ENCODE data around the gene TMTC2.

The TMTC2 gene

GRCh38 chr12:82954064-82954463, 267.4 kb downstream of the TMTC2 start:
- DNase-seq (ENCODE audit: low spot score): no peak

GRCh38 chr12:82954572-82954971, 267.9 kb downstream of the TMTC2 start:
- no peak for DNase-seq (ENCODE audit: low spot score)

DNA sequence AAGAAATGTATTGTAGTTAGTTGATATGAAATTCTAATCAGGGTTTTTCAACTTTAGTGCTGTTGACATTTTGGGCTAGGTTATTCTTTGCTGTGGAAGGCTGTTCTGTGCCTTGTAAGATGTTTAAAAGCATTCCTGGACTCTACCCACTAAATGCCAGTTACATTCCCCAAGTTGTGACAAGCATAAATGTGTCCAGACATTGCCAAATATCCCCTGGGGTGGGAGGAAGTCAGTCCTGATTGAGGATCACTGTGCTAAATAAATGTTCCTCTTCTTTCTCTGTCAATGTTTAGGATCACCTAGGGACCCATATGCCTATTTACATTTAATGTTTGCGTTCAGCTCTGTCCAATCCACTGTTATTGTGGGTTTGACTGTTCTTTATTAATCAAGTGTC, 268.3 kb downstream of the TMTC2 start:
- no peak for DNase-seq (ENCODE audit: low spot score)

DNA sequence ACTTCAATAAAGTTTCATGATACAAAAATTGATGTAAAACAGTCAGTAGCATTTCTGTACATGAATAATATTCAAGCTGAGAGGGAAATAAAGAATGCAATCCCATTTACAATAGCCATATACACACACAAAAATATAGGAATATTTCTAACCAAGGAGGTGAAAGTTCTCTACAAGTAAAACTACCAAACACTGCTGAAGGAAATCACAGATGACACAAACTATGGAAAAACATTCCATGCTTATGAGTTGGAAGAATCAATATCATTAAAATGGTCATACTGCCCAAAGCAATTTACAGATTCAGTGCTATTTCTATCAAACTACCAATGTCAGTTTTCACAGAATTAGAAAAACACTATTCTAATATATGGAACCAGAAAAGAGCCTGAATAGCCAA, 272.3 kb downstream of the TMTC2 start:
- no peak for DNase-seq (ENCODE audit: low spot score)

- DNase-seq (ENCODE audit: low spot score): no peak
Observed at GRCh38 chr12:82959821-82960220, 273.1 kb downstream of the TMTC2 start.

GRCh38 chr12:82961835-82962234, 275.1 kb downstream of the TMTC2 start:
- no peak for DNase-seq (ENCODE audit: low spot score)

DNA sequence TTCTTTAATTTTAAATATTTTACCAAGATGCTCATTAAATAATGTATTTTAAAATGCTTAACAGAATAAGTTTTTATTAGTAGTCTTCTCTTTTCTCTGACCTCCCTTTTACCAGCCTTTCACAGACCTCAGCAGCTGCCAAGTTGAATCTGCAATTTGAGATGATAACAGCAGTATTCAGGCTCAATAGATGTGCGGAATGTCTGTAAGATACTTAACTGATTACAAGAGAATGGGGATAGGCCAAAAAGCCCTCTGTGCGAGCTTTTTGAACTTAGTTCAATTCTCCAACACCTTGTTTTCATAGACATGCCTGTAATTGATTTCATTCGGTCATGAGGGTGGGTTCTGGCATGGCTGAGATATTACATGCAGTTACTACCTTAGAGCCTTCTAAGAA, 277.2 kb downstream of the TMTC2 start:
- no peak for DNase-seq (ENCODE audit: low spot score)

DNA sequence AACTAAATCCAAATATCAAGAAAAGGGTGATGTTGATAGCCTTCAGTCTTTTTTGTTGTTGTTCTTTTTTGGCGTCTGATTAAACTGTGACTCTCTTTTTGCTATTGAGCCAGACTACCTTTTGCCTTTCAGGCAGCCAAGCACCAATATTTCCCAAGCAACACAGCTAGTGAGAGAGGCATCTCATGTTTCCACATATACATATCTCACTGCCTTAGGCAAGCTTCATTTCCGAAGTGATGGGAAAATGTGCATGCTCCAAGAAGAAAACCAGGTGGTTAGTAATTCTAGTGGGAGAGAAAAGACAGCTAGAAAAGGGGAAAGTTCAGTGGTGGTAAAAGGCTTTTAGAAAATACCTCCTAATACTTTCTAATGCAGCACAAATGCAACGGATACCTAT, 277.7 kb downstream of the TMTC2 start:
- DNase-seq (ENCODE audit: low spot score): no peak

- DNase-seq (ENCODE audit: low spot score): no peak
Observed at GRCh38 chr12:82966001-82966559, 279.4 kb downstream of the TMTC2 start.

GRCh38 chr12:82968631-82969367, 282.1 kb downstream of the TMTC2 start:
- DNase-seq (ENCODE audit: low spot score): no peak

DNA sequence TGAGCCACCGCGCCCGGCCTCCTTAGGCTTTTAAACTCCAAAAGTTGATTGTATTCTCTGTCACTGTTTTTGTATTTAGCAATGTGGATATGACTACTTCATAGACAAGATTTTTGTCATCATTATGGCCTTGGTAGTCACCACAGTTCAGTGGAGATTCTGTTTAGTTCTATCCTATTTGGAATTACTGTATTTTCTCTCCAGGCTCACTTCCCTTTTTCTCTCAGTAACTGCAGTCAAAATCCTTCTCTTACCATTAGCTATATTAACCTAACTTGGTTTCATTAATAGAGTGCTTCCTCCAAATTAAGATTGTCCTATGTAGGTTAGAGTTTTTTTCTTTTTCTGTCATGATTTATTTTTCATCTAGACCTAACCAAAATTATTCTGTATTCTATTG, 283.9 kb downstream of the TMTC2 start:
- DNase-seq (ENCODE audit: low spot score): no peak

- no peak for DNase-seq (ENCODE audit: low spot score)
Observed at GRCh38 chr12:82971584-82971983, 284.9 kb downstream of the TMTC2 start.

DNA sequence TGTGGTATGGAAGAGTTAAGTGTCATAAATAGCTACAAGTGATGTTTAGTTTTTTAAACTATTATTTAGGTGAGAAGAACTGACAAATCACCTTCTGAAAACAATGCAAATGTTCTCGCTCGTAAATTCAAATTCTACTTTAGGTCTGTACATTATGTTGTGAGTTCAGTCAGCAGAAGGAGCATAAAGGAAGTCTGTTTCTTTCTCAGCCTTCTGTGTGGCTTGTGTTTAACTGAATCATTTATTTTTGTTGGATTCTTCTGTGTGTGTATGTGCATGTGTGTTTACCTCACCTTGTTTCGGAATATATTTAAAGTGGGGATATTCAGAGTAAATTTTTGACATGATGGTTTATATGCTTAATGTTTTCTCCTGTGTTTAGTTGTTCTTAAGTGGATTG, 285.9 kb downstream of the TMTC2 start:
- DNase-seq (ENCODE audit: low spot score): no peak

DNA sequence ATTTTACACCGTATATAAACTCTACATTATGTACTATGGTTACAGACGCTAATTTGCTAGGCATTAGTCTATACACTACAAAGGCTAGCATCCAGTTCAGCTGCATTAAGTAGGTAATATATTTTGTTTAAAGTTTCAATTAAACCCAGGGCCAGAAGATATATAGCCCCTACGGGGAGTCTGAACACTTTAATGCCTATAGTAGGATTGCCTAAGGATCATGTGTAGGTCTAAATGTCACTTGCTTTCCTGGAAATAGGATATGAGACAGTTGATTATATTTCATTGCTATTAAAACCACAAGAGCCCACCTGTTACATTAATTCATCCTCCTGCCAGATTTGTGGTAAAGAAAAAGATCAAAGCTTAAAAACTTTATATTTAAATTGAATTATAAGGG, 286.9 kb downstream of the TMTC2 start:
- DNase-seq (ENCODE audit: low spot score): no peak

- DNase-seq (ENCODE audit: low spot score): no peak
Observed at GRCh38 chr12:82981150-82981549, 294.4 kb downstream of the TMTC2 start.

DNA sequence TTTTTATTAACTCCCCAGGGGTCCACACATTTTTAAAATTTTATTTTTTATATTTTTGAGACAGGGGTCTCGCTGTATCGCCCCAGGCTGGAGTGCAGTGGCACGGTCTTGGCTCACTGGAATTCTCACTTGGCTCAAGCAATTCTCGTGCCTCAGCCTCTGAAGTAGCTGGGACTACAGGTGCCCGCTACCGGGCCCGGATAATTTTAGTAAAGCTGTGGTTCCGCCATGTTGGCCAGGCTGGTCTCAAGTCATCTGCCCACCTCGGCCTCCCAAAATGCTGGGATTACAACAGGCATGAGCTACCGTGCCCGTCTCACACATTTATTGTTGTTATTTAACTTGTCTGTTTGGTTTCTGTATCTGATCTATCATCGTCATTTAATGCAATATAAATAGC, 307.4 kb downstream of the TMTC2 start:
- no peak for DNase-seq (ENCODE audit: low spot score)

- DNase-seq (ENCODE audit: low spot score): no peak
Observed at GRCh38 chr12:82996168-82996812, 309.6 kb downstream of the TMTC2 start.

GRCh38 chr12:82998509-82998908, 311.8 kb downstream of the TMTC2 start:
- DNase-seq (ENCODE audit: low spot score): no peak

DNA sequence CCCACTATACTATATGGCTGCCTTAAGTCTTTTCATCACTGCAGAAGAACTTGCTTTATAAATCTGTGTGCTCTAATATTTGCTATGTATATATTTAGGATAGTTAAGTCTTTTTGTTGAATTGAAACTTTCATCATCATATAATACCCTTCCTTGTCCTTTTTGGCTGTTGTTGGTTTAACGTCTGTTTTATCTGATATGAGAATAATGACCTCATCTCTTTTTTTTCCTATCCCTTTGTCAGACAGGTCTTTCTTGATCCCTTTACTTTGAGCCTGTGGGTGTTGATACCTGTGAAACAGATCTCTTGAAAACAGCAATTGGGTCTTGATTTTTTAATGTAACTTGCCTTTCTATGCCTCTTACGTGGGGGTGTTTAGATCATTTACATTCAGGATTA, 316.3 kb downstream of the TMTC2 start:
- no peak for DNase-seq (ENCODE audit: low spot score)

- DNase-seq (ENCODE audit: low spot score): no peak
Observed at GRCh38 chr12:83005534-83006197, 319.0 kb downstream of the TMTC2 start.

DNA sequence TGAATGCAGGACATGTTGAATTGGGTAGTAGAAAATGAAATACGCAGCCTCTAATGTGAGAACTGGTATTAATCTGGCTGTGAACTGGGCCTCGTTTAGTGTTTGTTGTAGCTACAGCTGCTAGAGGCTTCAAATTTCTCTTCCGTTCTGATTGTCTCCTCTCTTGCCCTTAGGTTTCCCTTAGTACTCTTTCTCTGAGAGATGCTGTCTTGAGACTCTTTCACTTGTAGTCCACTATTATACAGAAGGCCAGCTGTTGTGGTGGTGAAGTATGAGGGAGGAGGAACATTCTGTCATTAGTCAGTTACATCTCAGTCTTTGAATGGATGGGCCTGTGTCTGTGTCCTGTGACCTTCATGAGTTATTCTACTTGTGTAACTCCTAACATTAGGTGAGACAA, 322.0 kb downstream of the TMTC2 start:
- DNase-seq (ENCODE audit: low spot score): no peak

GRCh38 chr12:83010169-83010804, 323.6 kb downstream of the TMTC2 start:
- DNase-seq (ENCODE audit: low spot score): no peak

All from AG08396 (cell line).